ENCODE measurements around the gene ARHGEF37.
A peak's percentile ranks its signal among the peaks of the same experiment; 100 is the strongest.
"Not testable (repeated sequence)": the region's sequence is repeated elsewhere in the genome, so short reads cannot be mapped to it uniquely, and the experiment has no call there.

The ARHGEF37 gene

GRCh38 chr5:149550594-149551226, 30.6 kb upstream of the ARHGEF37 start:
- H3K4me1 Mint-ChIP-seq, result peaks cover 44% of the 10 kb centered on the region
- H3K4me3 Mint-ChIP-seq, result peak overlapping the region; percentile 92
- DNase-seq (ENCODE audit: low spot score in 2 of 2) (no peak), ATAC-seq (replicated peaks; ENCODE audit: extremely low read depth, poor library complexity, severe bottlenecking) (peak; percentile 11)
- H3K27ac Mint-ChIP-seq (ENCODE audit: low read depth), result peak overlapping the region; percentile 98
- H3K9me3 Mint-ChIP-seq, result no peaks in the 10 kb centered on the region
- H3K27me3 Mint-ChIP-seq, result no peaks in the 10 kb centered on the region
- peaks cover 50% of the 10 kb centered on the region for H3K36me3 Mint-ChIP-seq (ENCODE audit: insufficient read depth)

- Mint-ChIP-seq H3K27me3 (no peaks in the 10 kb centered on the region), H3K4me3 (peak within 1 kb of the TSS; percentile 92), H3K4me1 (peaks cover 37% of the 10 kb centered on the region), H3K36me3 (ENCODE audit: insufficient read depth) (peaks cover 46% of the 10 kb centered on the region), H3K27ac (ENCODE audit: low read depth) (peak within 1 kb of the TSS; percentile 98), H3K9me3 (no peaks in the 10 kb centered on the region)
- ATAC-seq (replicated peaks; ENCODE audit: extremely low read depth, poor library complexity, severe bottlenecking) (peak; percentile 89), DNase-seq (ENCODE audit: low spot score in 2 of 2) (peak; percentile 96 to 97)
Measured at GRCh38 chr5:149551227-149552037, 29.9 kb upstream of the ARHGEF37 start, which contains the start of gene CSNK1A1. Gene CSNK1A1 (minus strand): TSS chr5:149551439. CDS start chr5:149550964, 475 bp downstream.

GRCh38 chr5:149552038-149552494, 29.2 kb upstream of the ARHGEF37 start:
- Mint-ChIP-seq H3K27me3 (no peaks in the 10 kb centered on the region), H3K27ac (ENCODE audit: low read depth) (peak overlapping the region; percentile 98), H3K4me1 (peaks cover 31% of the 10 kb centered on the region), H3K9me3 (no peaks in the 10 kb centered on the region), H3K36me3 (ENCODE audit: insufficient read depth) (peaks cover 41% of the 10 kb centered on the region), H3K4me3 (peak overlapping the region; percentile 92)
- DNase-seq (ENCODE audit: low spot score in 2 of 2), result no peak
- ATAC-seq (replicated peaks; ENCODE audit: extremely low read depth, poor library complexity, severe bottlenecking), result no peak

- ATAC-seq (replicated peaks; ENCODE audit: extremely low read depth, poor library complexity, severe bottlenecking), result no peak
- no peaks in the 10 kb centered on the region for H3K27me3 Mint-ChIP-seq
- DNase-seq (ENCODE audit: low spot score in 2 of 2), result no peak
- H3K9me3 Mint-ChIP-seq, result no peaks in the 10 kb centered on the region
- H3K4me1 Mint-ChIP-seq, result peaks cover 25% of the 10 kb centered on the region
- peaks cover 39% of the 10 kb centered on the region for H3K36me3 Mint-ChIP-seq (ENCODE audit: insufficient read depth)
- H3K4me3 Mint-ChIP-seq, result no peak overlapping the region
- no peak overlapping the region for H3K27ac Mint-ChIP-seq (ENCODE audit: low read depth)
Measured at GRCh38 chr5:149552553-149553160, 28.6 kb upstream of the ARHGEF37 start.

GRCh38 chr5:149559706-149560105, 21.6 kb upstream of the ARHGEF37 start:
- Mint-ChIP-seq H3K36me3 (ENCODE audit: insufficient read depth) (no peaks in the 10 kb centered on the region), H3K4me1 (no peaks in the 10 kb centered on the region), H3K4me3 (no peak overlapping the region), H3K27me3 (no peaks in the 10 kb centered on the region), H3K27ac (ENCODE audit: low read depth) (no peak overlapping the region), H3K9me3 (no peaks in the 10 kb centered on the region)
- no peak for DNase-seq (ENCODE audit: low spot score in 2 of 2)
- ATAC-seq (replicated peaks; ENCODE audit: extremely low read depth, poor library complexity, severe bottlenecking), result no peak

- Mint-ChIP-seq H3K36me3 (ENCODE audit: insufficient read depth) (no peaks in the 10 kb centered on the region), H3K27me3 (no peaks in the 10 kb centered on the region), H3K27ac (ENCODE audit: low read depth) (no peak overlapping the region), H3K4me1 (no peaks in the 10 kb centered on the region), H3K4me3 (no peak overlapping the region), H3K9me3 (no peaks in the 10 kb centered on the region)
- ATAC-seq (replicated peaks; ENCODE audit: extremely low read depth, poor library complexity, severe bottlenecking), result no peak
- no peak for DNase-seq (ENCODE audit: low spot score in 2 of 2)
Measured at GRCh38 chr5:149561848-149562247, 19.4 kb upstream of the ARHGEF37 start.

GRCh38 chr5:149563466-149563865, 17.8 kb upstream of the ARHGEF37 start:
- Mint-ChIP-seq H3K4me1 (no peaks in the 10 kb centered on the region), H3K9me3 (no peaks in the 10 kb centered on the region), H3K36me3 (ENCODE audit: insufficient read depth) (no peaks in the 10 kb centered on the region), H3K27me3 (no peaks in the 10 kb centered on the region), H3K4me3 (no peak overlapping the region), H3K27ac (ENCODE audit: low read depth) (no peak overlapping the region)
- DNase-seq (ENCODE audit: low spot score in 2 of 2), result no peak
- ATAC-seq (replicated peaks; ENCODE audit: extremely low read depth, poor library complexity, severe bottlenecking), result no peak

GRCh38 chr5:149564542-149565140, 16.7 kb upstream of the ARHGEF37 start:
- H3K36me3 Mint-ChIP-seq (ENCODE audit: insufficient read depth); DNase-seq (ENCODE audit: low spot score in 2 of 2); H3K27me3 Mint-ChIP-seq; H3K4me1 Mint-ChIP-seq; H3K9me3 Mint-ChIP-seq; H3K4me3 Mint-ChIP-seq; H3K27ac Mint-ChIP-seq (ENCODE audit: low read depth): not testable (repeated sequence)
- ATAC-seq (replicated peaks; ENCODE audit: extremely low read depth, poor library complexity, severe bottlenecking), result peak; percentile 79

GRCh38 chr5:149567226-149567625, 14.1 kb upstream of the ARHGEF37 start:
- Mint-ChIP-seq H3K4me1 (no peaks in the 10 kb centered on the region), H3K36me3 (ENCODE audit: insufficient read depth) (no peaks in the 10 kb centered on the region), H3K27me3 (no peaks in the 10 kb centered on the region), H3K9me3 (no peaks in the 10 kb centered on the region), H3K4me3 (no peak overlapping the region), H3K27ac (ENCODE audit: low read depth) (no peak overlapping the region)
- no peak for ATAC-seq (replicated peaks; ENCODE audit: extremely low read depth, poor library complexity, severe bottlenecking)
- no peak for DNase-seq (ENCODE audit: low spot score in 2 of 2)

GRCh38 chr5:149572170-149572569, 9.1 kb upstream of the ARHGEF37 start:
- H3K4me1 Mint-ChIP-seq, result no peaks in the 10 kb centered on the region
- no peaks in the 10 kb centered on the region for H3K9me3 Mint-ChIP-seq

GRCh38 chr5:149572576-149573231, 8.6 kb upstream of the ARHGEF37 start:
- no peak overlapping the region for H3K4me3 Mint-ChIP-seq
- ATAC-seq (replicated peaks; ENCODE audit: extremely low read depth, poor library complexity, severe bottlenecking), result no peak
- no peaks in the 10 kb centered on the region for H3K36me3 Mint-ChIP-seq (ENCODE audit: insufficient read depth)

More at GRCh38 chr5:149572170-149572569, 9.1 kb upstream of the ARHGEF37 start:
- no peak for ATAC-seq (replicated peaks; ENCODE audit: extremely low read depth, poor library complexity, severe bottlenecking)
- Mint-ChIP-seq H3K27ac (ENCODE audit: low read depth) (no peak overlapping the region), H3K27me3 (no peaks in the 10 kb centered on the region), H3K4me3 (no peak overlapping the region), H3K36me3 (ENCODE audit: insufficient read depth) (no peaks in the 10 kb centered on the region)
- no peak for DNase-seq (ENCODE audit: low spot score in 2 of 2)

GRCh38 chr5:149575131-149575530, 6.2 kb upstream of the ARHGEF37 start:
- Mint-ChIP-seq H3K9me3 (no peaks in the 10 kb centered on the region), H3K4me1 (no peaks in the 10 kb centered on the region), H3K36me3 (ENCODE audit: insufficient read depth) (no peaks in the 10 kb centered on the region), H3K27me3 (peaks cover 4% of the 10 kb centered on the region), H3K4me3 (no peak overlapping the region), H3K27ac (ENCODE audit: low read depth) (no peak overlapping the region)
- DNase-seq (ENCODE audit: low spot score in 2 of 2) (no peak), ATAC-seq (replicated peaks; ENCODE audit: extremely low read depth, poor library complexity, severe bottlenecking) (no peak)

More at GRCh38 chr5:149572576-149573231, 8.6 kb upstream of the ARHGEF37 start:
- no peak for DNase-seq (ENCODE audit: low spot score in 2 of 2)
- Mint-ChIP-seq H3K27me3 (no peaks in the 10 kb centered on the region), H3K27ac (ENCODE audit: low read depth) (no peak overlapping the region), H3K9me3 (no peaks in the 10 kb centered on the region), H3K4me1 (no peaks in the 10 kb centered on the region)
